Cardiac muscle cell (in vitro differentiated cells and primary cell): ENCODE results near the gene ASS1. TPM values are rescaled to one million over a fixed set of nuclear protein-coding genes. Genes with fewer than 3 reads are reported as not detected.

Experiments used
- DNase-seq, 2 donors: peaks; one replicate each; pipeline versions ENCODE4 v3.0.0 to v3.0.0-alpha.2; 2010 to 2017; ENCODE audit warnings: low read depth in 1 of 2, low spot score in 1 of 2
- H3K27ac ChIP-seq: fragments of 200-600 bp; sonication (generic); 2 replicates; pipeline ENCODE4 v1.5.1; 2016
- H3K27me3 ChIP-seq: fragments of 200-600 bp; sonication (generic); 2 replicates; pipeline ENCODE4 v1.6.0; 2016; ENCODE audit warnings: control low read depth
- H3K36me3 ChIP-seq: fragments of 200-600 bp; sonication (generic); 2 replicates; pipeline ENCODE4 v1.5.1; 2016; ENCODE audit warnings: control low read depth
- H3K4me1 ChIP-seq: fragments of 200-600 bp; sonication (generic); 2 replicates; pipeline ENCODE4 v1.8.1; 2017; ENCODE audit warnings: low read depth, mild to moderate bottlenecking, mixed run types
- H3K4me3 ChIP-seq: fragments of 200-600 bp; sonication (generic); 2 replicates; pipeline ENCODE4 v1.5.1; 2016; ENCODE audit warnings: mild to moderate bottlenecking
- H3K9me3 ChIP-seq: fragments of 200-600 bp; sonication (generic); 2 replicates; pipeline ENCODE4 v1.5.1; 2017; ENCODE audit warnings: low read depth, mild to moderate bottlenecking, control low read depth
- polyA plus RNA-seq: library from polyadenylated mRNA; unstranded; fragments of >200 nt; fragmentation: Nextera tagmentation; extraction: Ambion mirVana; gene quantifications from 2 replicates; pipeline ENCODE4 v1.2.1, GENCODE V29; 2016
- total RNA-seq: library from RNA; depleted of rRNA; stranded (reverse); fragments of >200 nt; gene quantifications from 2 replicates; pipeline ENCODE4 v1.2.3, GENCODE V29; 2016
- TF ChIP-seq, protein P1 (sequence below): IDR thresholded peaks from 2 replicates; pipeline ENCODE4 v1.5.1; 2012; ENCODE audit warnings: low read depth, mild to moderate bottlenecking, low read length

The ASS1 gene
- total and polyA plus RNA-seq, 2 experiments from 2014 or later = 59.3 to 83.8 TPM

DNA sequence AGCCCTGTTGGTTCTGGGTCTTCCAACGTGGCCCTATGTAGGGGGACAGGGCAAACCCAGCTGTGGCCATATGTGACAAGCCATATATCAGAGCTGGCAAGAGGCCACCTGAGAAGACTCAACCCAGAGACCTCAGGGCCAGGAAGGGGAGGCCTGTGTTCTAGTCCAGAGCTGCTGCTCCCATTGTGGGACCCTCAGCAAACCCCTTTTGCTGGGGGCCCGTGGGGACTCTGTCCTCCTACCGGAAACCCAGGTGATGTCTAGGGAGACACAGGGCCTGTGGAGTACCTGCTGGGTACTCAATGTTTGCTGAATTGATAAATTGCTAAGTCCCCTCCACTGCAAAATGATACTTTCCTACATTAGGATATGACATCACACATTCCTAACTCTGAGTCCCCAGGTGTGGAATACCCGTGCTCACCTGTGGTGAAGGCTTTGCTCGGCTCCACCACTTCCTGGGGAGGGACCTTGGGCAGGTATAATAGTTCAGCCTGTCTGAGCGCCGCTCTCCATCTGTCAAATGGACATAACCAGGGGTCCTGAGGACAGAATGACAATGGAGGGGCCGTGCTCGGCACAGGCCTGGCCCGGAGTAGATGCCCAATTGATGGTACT is 38.4 kb upstream of the ASS1 start:
- no peak overlapping the region for H3K27ac ChIP-seq
- no peaks in the 10 kb centered on the region for H3K4me1 ChIP-seq
- no peaks in the 10 kb centered on the region for H3K27me3 ChIP-seq
- no peak overlapping the region for H3K4me3 ChIP-seq
- H3K9me3 ChIP-seq = no peaks in the 10 kb centered on the region
- TF ChIP-seq, protein P1, sequence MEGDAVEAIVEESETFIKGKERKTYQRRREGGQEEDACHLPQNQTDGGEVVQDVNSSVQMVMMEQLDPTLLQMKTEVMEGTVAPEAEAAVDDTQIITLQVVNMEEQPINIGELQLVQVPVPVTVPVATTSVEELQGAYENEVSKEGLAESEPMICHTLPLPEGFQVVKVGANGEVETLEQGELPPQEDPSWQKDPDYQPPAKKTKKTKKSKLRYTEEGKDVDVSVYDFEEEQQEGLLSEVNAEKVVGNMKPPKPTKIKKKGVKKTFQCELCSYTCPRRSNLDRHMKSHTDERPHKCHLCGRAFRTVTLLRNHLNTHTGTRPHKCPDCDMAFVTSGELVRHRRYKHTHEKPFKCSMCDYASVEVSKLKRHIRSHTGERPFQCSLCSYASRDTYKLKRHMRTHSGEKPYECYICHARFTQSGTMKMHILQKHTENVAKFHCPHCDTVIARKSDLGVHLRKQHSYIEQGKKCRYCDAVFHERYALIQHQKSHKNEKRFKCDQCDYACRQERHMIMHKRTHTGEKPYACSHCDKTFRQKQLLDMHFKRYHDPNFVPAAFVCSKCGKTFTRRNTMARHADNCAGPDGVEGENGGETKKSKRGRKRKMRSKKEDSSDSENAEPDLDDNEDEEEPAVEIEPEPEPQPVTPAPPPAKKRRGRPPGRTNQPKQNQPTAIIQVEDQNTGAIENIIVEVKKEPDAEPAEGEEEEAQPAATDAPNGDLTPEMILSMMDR = no peak
- no peaks in the 10 kb centered on the region for H3K36me3 ChIP-seq
- DNase-seq = no peak

DNA sequence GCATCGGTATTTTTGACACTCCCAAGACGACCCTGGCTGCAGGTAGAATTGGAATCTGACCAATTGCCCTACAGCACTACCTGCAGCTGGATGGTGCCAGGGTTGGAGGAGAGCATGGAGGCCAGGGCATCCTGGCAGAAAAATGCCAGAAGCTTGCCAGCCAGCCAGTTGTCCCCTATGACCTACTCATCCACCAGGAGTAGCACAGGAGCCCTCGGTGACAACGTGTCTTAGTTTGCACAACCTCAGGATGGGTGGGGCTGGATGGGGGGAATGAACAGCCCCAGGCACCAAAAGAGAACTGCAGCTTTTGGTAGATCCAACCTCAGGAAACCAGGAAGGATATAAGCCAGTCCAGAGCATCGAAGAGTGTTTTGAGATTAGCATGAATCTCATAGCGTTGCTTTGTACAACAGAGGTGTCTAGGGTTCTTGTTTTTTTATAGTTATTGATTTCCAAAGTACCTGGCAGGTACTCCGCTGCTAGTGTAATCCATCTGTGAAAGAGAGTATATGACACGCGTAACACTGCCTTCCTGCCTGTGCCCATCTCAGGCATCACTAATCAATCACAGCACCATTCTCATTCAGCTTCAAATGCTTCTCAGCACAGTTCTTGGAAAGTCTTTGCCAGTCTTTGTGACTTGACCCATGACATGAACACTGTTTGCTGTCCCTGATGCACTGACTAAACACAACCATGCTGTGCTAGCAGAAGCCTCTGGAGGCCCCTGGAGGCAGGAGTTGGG is 36.7 kb upstream of the ASS1 start:
- no peaks in the 10 kb centered on the region for H3K9me3 ChIP-seq

DNA sequence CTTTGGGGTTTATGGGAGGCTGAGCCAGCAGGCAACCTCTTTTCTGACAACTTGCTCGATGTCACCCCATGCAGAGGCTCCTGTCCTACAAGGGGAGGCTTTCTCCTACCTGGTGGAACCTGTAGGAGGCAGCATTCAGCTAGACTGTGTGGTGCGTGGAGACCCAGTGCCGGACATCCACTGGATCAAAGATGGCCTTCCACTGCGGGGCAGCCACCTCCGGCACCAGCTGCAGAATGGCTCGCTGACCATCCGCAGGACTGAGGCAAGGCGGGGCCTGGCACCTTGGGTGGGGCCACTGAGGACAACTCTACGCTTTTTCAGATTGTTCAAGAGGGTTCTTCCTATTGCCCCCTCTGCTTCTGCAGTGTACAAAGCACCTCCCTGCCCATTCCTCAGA is 36.1 kb upstream of the ASS1 start:
- no peak overlapping the region for H3K4me3 ChIP-seq
- TF ChIP-seq, protein P1 = peak; percentile 11
- no peaks in the 10 kb centered on the region for H3K36me3 ChIP-seq
- H3K9me3 ChIP-seq = no peaks in the 10 kb centered on the region
- no peaks in the 10 kb centered on the region for H3K4me1 ChIP-seq
- no peak overlapping the region for H3K27ac ChIP-seq
- H3K27me3 ChIP-seq = no peaks in the 10 kb centered on the region
- DNase-seq = no peak

More for the DNA sequence above, 36.7 kb upstream of the ASS1 start:
- Histone ChIP-seq H3K27ac (no peak overlapping the region), H3K36me3 (no peaks in the 10 kb centered on the region), H3K4me3 (no peak overlapping the region), H3K27me3 (no peaks in the 10 kb centered on the region), H3K4me1 (no peaks in the 10 kb centered on the region)
- TF ChIP-seq, protein P1 = no peak
- DNase-seq = no peak

DNA sequence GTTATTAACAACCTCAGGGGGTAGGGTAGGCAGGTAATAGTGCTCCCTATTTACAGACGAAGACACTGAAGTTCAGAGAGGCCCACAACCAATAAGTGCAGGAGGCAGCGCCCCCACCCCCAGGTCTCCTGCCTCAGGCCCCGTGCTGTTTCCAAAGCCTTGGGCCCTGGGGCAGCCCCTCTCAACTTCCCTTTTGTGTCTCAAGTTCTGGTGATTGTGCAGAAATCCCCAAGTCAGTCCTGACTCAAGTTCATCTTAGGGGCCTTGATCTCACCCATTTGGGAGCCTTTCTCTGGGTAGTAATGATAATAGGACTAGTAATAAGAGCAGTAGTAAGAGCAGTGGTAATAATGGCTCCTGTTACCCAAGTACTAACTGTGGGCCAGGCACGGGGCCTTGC is 35.5 kb upstream of the ASS1 start:
- no peak for DNase-seq
- Histone ChIP-seq H3K36me3 (no peaks in the 10 kb centered on the region), H3K27ac (no peak overlapping the region), H3K9me3 (no peaks in the 10 kb centered on the region), H3K27me3 (no peaks in the 10 kb centered on the region), H3K4me3 (no peak overlapping the region), H3K4me1 (no peaks in the 10 kb centered on the region)
- TF ChIP-seq, protein P1 = no peak

DNA sequence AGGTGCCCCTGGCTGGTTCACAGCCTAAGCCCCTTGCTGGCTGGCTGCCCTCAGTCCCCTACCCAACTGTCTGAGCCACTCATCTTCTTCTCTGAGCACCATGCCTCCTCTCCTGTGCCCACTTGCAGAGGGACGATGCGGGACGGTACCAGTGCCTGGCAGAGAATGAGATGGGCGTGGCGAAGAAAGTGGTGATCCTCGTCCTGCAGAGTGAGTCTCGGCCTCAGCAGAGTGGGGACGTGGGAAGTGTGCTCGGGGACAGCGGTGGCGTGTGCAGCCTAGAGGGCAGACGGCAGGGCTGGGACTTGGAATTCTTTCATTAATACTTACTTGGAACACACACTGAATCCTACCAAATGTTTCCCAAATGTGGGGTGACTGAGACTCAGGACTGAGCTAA is 34.3 kb upstream of the ASS1 start:
- H3K9me3 ChIP-seq = no peaks in the 10 kb centered on the region
- H3K4me1 ChIP-seq = no peaks in the 10 kb centered on the region
- no peak overlapping the region for H3K4me3 ChIP-seq
- H3K27ac ChIP-seq = no peak overlapping the region
- H3K36me3 ChIP-seq = no peaks in the 10 kb centered on the region
- H3K27me3 ChIP-seq = no peaks in the 10 kb centered on the region
- TF ChIP-seq, protein P1 = no peak
- DNase-seq = no peak
